RPMI8226 (cell line): Measurements from ENCODE around the gene GPR158.

Source experiments
- DNase-seq: peaks from one replicate; pipeline ENCODE4 v3.0.0-alpha.2; 2015

The GPR158 gene

GRCh38 chr10:25441270-25441669 is 266.5 kb downstream of the GPR158 start:
- DNase-seq: no peak

- DNase-seq: no peak
These were observed 269.5 kb downstream of the GPR158 start for GRCh38 chr10:25444266-25444665.

GRCh38 chr10:25451401-25451800 is 276.6 kb downstream of the GPR158 start:
- DNase-seq: no peak

GRCh38 chr10:25453619-25454018 is 278.8 kb downstream of the GPR158 start:
- DNase-seq: no peak

- DNase-seq: no peak
These were observed 281.3 kb downstream of the GPR158 start for GRCh38 chr10:25455980-25456567.

GRCh38 chr10:25457552-25457951 is 282.8 kb downstream of the GPR158 start:
- no peak for DNase-seq

GRCh38 chr10:25465582-25466372 is 291.0 kb downstream of the GPR158 start:
- DNase-seq: peak; percentile 79

GRCh38 chr10:25467881-25468280 is 293.1 kb downstream of the GPR158 start:
- no peak for DNase-seq

GRCh38 chr10:25481467-25481866 is 306.7 kb downstream of the GPR158 start:
- DNase-seq: no peak

GRCh38 chr10:25483999-25484398 is 309.2 kb downstream of the GPR158 start:
- no peak for DNase-seq

GRCh38 chr10:25487266-25487665 is 312.5 kb downstream of the GPR158 start:
- no peak for DNase-seq

- no peak for DNase-seq
These were observed 317.2 kb downstream of the GPR158 start for GRCh38 chr10:25492040-25492439.

- DNase-seq: no peak
These were observed 317.9 kb downstream of the GPR158 start for GRCh38 chr10:25492680-25493079.

GRCh38 chr10:25493122-25493893 is 318.5 kb downstream of the GPR158 start:
- no peak for DNase-seq

- DNase-seq: no peak
These were observed 322.4 kb downstream of the GPR158 start for GRCh38 chr10:25497246-25497645.

GRCh38 chr10:25498645-25499044 is 323.8 kb downstream of the GPR158 start:
- DNase-seq: no peak

GRCh38 chr10:25501912-25502311 is 327.1 kb downstream of the GPR158 start:
- DNase-seq: no peak

GRCh38 chr10:25502453-25502852 is 327.7 kb downstream of the GPR158 start:
- no peak for DNase-seq

- DNase-seq: no peak
These were observed 329.5 kb downstream of the GPR158 start for GRCh38 chr10:25504306-25504705.

GRCh38 chr10:25504838-25505237 is 330.0 kb downstream of the GPR158 start:
- no peak for DNase-seq

- no peak for DNase-seq
These were observed 330.7 kb downstream of the GPR158 start for GRCh38 chr10:25505466-25505865.

- DNase-seq: no peak
These were observed 332.1 kb downstream of the GPR158 start for GRCh38 chr10:25506821-25507335.

- no peak for DNase-seq
These were observed 333.5 kb downstream of the GPR158 start for GRCh38 chr10:25508112-25508815.
